Suppressor macrophage treated with lipopolysaccharide for 4 hours (primary cell): ENCODE data around the gene AMER3.

ENCODE experiments used
- DNase-seq: peaks from one replicate; pipeline ENCODE4 v3.0.0-alpha.2; 2020

The AMER3 gene

GRCh38 chr2:130756053-130756873, 923 bp downstream of the AMER3 start:
- no peak for DNase-seq

GRCh38 chr2:130756874-130757668, 1.7 kb downstream of the AMER3 start:
- no peak for DNase-seq

GRCh38 chr2:130759906-130760753, 4.8 kb downstream of the AMER3 start:
- no peak for DNase-seq

- no peak for DNase-seq
Measured at GRCh38 chr2:130760754-130761751, 5.7 kb downstream of the AMER3 start.

- DNase-seq = no peak
Measured at GRCh38 chr2:130762031-130762909, 6.9 kb downstream of the AMER3 start.

GRCh38 chr2:130762910-130763385, 7.6 kb downstream of the AMER3 start:
- no peak for DNase-seq

GRCh38 chr2:130763405-130763804, 8.1 kb downstream of the AMER3 start:
- DNase-seq = no peak

- no peak for DNase-seq
Measured at GRCh38 chr2:130764035-130764820, 8.9 kb downstream of the AMER3 start.

GRCh38 chr2:130764821-130765115, 9.4 kb downstream of the AMER3 start:
- no peak for DNase-seq

- DNase-seq = no peak
Measured at GRCh38 chr2:130765464-130765863, 10.1 kb downstream of the AMER3 start.

- DNase-seq = no peak
Measured at GRCh38 chr2:130766037-130766436, 10.7 kb downstream of the AMER3 start.

- no peak for DNase-seq
Measured at GRCh38 chr2:130766711-130767407, 11.5 kb downstream of the AMER3 start.

- DNase-seq = no peak
Measured at GRCh38 chr2:130767408-130767775, 12.1 kb downstream of the AMER3 start.

- DNase-seq = no peak
Measured at GRCh38 chr2:130768191-130768855, 13.0 kb downstream of the AMER3 start.

- DNase-seq = no peak
Measured at GRCh38 chr2:130769343-130769907, 14.1 kb downstream of the AMER3 start.

GRCh38 chr2:130776550-130776949, 21.2 kb downstream of the AMER3 start:
- DNase-seq = no peak

- DNase-seq = no peak
Measured at GRCh38 chr2:130778781-130779180, 23.4 kb downstream of the AMER3 start.

GRCh38 chr2:130785466-130786055, 30.2 kb downstream of the AMER3 start:
- DNase-seq = no peak
